SH-SY5Y (cell line): ENCODE data around the gene ZFP1.

Experiments
- GATA2 ChIP-seq: IDR thresholded peaks from 2 replicates; pipeline ENCODE4 v1.6.1; 2011; ENCODE audit warnings: mild to moderate bottlenecking, low read depth, low read length
- GATA3 ChIP-seq: IDR thresholded peaks from 2 replicates; pipeline ENCODE4 v1.6.1; 2011; ENCODE audit warnings: low read depth, mild to moderate bottlenecking, low read length, moderate library complexity

Gene ZFP1

GRCh38 chr16:75148311-75149195 lies at the start of gene ZFP1:
ZFP1 (plus strand) TSS chr16:75148524; CDS start chr16:75152952, 4,428 bp downstream.
- no peak; the same call in 1 of the 2 replicates for TF ChIP-seq GATA2
- no peak for TF ChIP-seq GATA3

- no peak for TF ChIP-seq GATA2
These were observed 49.2 kb upstream of the ZFP1 start for GRCh38 chr16:75099075-75099667.

DNA sequence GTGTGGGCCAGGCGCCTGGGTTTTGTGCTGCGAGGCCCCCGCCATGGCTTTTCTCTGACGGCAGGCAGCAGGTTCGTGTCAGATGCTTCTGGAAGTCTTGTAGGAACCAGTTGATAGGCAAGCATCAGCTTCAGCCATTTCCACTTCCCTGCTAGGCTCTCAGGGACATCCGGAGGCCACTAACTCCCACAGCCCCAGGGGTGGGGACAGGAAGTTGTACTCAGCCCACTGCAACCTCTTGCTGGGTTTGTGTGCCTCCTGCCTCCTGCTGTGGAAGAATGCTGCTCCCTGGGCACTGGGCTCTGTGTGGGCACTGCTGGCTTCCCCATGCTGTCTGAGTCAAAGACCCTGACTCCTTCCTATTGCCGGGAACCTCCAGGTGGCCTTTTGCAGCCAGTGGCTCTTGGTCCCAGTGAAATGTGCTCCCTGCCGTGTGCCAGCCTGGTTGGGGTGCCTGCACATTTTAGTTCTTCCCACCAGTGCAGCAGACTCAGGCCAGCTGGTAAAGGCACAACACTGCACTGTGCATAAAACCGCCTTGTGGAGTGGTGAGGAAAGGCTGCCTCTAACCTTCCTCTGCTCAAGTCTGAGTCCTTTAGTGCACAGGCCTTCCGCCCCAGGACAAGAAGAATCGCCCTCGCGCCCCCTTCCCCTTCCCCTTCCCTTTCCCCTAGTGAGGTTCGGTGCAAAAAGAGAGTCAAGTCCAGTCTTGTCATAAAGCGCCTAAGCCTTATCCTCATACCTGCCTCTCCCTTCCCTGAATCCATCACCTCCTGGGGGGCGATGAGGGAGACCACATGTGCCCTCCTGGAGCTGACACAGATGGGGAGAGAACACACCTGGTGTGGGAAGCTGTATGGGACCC lies 48.4 kb upstream of the ZFP1 start:
- no peak for TF ChIP-seq GATA2
- no peak for TF ChIP-seq GATA3

GRCh38 chr16:75100603-75100990 lies 47.7 kb upstream of the ZFP1 start:
- no peak for TF ChIP-seq GATA3
- no peak for TF ChIP-seq GATA2

DNA sequence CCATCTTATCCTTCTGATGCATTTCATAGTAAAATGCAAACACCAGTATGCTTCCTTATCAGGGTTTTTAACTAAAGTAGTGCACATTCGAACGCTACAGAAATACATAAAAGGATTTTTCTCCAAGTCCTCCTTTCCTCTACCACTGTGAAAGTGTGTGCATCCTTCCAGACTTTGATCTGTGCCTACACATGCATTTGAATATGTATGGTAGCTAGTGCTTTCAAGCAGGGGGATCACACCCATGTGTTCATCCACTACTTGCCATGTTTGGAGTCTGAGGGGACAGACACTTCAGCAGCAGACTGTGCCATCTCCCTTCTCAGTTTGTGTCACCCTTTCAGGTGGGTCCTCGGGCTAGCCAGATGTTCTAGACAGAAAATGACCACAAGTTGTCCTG lies 46.7 kb upstream of the ZFP1 start:
- TF ChIP-seq GATA3 = no peak
- TF ChIP-seq GATA2 = no peak

DNA sequence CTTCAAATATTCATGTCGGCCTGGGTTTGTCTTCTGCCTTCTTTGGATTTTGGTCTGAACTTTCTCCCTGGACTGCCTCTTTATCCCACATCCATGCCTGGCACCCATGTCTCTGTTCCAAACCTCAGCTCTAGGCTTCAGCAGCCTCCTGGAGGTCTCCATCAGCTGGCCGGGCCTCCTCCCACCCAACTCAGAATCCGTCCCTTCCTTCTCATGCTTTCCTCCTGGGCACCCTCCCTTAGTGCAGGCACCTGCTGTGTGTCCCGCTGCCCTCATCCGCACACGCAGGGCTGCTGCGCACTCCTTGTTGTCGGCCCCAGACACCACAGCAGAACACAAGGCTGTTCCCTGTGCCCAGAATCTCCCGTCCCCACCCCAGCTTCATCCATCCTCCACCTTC lies 45.7 kb upstream of the ZFP1 start:
- no peak for TF ChIP-seq GATA2
- TF ChIP-seq GATA3 = no peak

GRCh38 chr16:75103994-75104393 lies 44.3 kb upstream of the ZFP1 start:
- no peak for TF ChIP-seq GATA3
- TF ChIP-seq GATA2 = no peak

DNA sequence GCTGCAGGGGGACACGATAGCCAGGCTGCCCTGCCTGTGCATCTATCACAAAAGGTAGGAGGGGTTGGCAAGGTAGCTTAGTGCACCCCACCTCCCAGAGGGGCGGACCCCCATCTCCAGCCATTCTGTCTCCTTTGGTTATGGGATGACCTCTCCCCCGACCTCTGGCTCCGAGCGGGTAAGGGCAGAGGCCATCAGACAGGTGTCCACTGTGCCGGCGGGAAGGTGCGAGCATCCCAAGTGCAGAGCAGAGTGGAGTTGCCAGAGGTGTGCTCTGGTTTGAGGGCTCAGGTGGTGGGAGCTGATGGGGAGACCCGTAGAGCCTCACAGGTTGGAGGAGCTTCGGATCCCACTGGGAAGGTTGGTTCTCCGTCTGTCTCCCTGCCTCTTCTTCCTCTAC lies 43.5 kb upstream of the ZFP1 start:
- TF ChIP-seq GATA2 (no peak), GATA3 (no peak)

- no peak for TF ChIP-seq GATA3
- peak; percentile 30; the same call in 1 of the 2 replicates for TF ChIP-seq GATA2
These were observed 42.8 kb upstream of the ZFP1 start for GRCh38 chr16:75105306-75106061.

GRCh38 chr16:75106351-75107274 lies 41.7 kb upstream of the ZFP1 start:
- no peak for TF ChIP-seq GATA2
- TF ChIP-seq GATA3 = no peak

GRCh38 chr16:75107505-75107904 lies 40.8 kb upstream of the ZFP1 start:
- TF ChIP-seq GATA2 (no peak), GATA3 (no peak)

DNA sequence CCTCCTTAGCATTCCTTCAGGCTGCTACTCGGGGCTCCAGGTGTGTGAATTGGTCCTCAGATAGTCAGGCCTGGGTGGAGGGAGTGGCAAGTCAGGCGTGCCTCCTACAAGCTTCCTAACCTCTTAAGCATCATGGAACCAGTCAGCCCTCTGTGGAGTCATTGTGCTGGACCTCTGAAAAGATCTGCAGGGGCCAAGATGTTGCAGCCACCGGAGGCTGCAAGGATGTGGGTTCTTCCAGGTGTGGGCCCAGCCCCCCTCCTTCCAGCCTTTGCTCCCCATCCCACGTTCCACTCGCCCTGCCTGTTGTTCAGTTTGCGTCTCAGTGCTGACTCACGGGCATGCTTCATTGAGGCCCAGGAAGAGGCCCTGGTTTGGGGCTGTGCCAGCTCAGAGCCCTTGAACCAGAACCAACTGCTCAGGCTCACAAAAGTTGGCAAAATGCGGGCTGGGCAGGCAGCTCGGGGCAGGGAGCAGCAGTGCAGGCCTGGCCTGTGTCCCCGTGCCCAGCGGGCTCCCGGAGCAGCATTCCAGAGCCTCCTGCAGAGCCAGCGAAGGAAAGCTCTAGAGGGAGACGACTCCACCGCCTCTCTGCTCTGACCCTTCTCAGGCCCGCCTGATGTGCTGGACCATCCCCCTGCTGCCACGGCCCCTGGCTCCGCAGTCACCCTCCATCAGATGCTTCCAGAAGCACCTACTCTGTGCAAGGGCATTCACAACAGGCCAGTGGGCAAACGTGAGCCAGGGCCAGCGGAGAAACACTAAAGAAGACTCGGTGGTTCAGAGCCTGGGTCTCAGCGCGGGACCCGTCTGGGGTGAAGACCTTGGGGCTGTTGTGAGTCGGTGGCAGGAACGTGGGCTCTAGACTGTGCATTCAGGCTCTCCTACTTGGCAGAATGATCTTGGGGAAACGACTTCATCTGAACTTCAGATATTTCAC lies 39.3 kb upstream of the ZFP1 start:
- no peak for TF ChIP-seq GATA2
